B cell (primary cell): ENCODE data around the gene DSCAML1. TPM values are rescaled to one million over a fixed set of nuclear protein-coding genes. Genes with fewer than 3 reads are reported as not detected.

Experiments used
- ATAC-seq: fragments of 200-7000 bp; cut with Tn5 transposase; one replicate; pipeline ENCODE4 v1.10.0; 2021; ENCODE audit warnings: low read depth, mild to moderate bottlenecking, moderate number of reproducible peaks, moderate library complexity
- CTCF ChIA-PET: fragments of 350-600 bp; sonication (Branson Sonifier 250); formaldehyde crosslinking; loops from one replicate; lab custom pipeline; 2021; ENCODE audit warnings: antibody characterized with exemption, inconsistent platforms; lab: Charles Lee
- POLR2A ChIA-PET: fragments of 350-600 bp; sonication (Branson Sonifier 250); formaldehyde crosslinking; loops from one replicate; lab custom pipeline; 2021; ENCODE audit warnings: antibody characterized with exemption; lab: Charles Lee
- DNase-seq: peaks from one replicate; pipeline ENCODE4 v3.0.0; 2013
- H2AFZ ChIP-seq: 2 replicates; pipeline ENCODE4 v1.6.1; 2012; ENCODE audit warnings: mild to moderate bottlenecking, low read depth, low read length; ENCODE audit not compliant: insufficient read depth, poor library complexity, severe bottlenecking
- H3K27ac ChIP-seq, 2 donors: 1 replicate in 1 of 2; 2 replicates in 1 of 2; pipeline ENCODE4 v1.5.1; 2012 to 2013; ENCODE audit warnings: low read length in 2 of 2, mild to moderate bottlenecking in 2 of 2, moderate library complexity in 1 of 2
- H3K27me3 ChIP-seq, 4 experiments: fragments of 200-600 bp in 1 of 4; sonication (generic) in 1 of 4; replicated peaks in 1 of 4; 1 replicate in 2 of 4; 2 replicates in 2 of 4; pipeline versions ENCODE4 v1.6.1 to v1.7.0; 2013 to 2016; ENCODE audit warnings: low read length in 3 of 4, mild to moderate bottlenecking in 2 of 4, mixed read lengths in 1 of 4, moderate library complexity in 1 of 4; ENCODE audit not compliant: insufficient read depth in 4 of 4, control insufficient read depth in 3 of 4; ENCODE audit errors: control extremely low read depth in 1 of 4
- H3K36me3 ChIP-seq, 2 experiments: replicated peaks in 1 of 2; 1 replicate in 1 of 2; 2 replicates in 1 of 2; pipeline versions ENCODE4 v1.6.1 to v1.7.1; 2013; ENCODE audit warnings: low read length in 1 of 2; ENCODE audit not compliant: insufficient read depth in 2 of 2, control insufficient read depth in 1 of 2; ENCODE audit errors: control extremely low read depth in 1 of 2, extremely low read depth in 1 of 2
- H3K4me1 ChIP-seq, 2 donors: fragments of 200-600 bp in 1 of 2; sonication (generic) in 1 of 2; 1 replicate in 1 of 2; 2 replicates in 1 of 2; pipeline versions ENCODE4 v1.5.1 to v1.6.1; 2013 to 2017; ENCODE audit warnings: low read length in 2 of 2; ENCODE audit not compliant: control insufficient read depth in 2 of 2, insufficient read depth in 2 of 2
- H3K4me2 ChIP-seq: replicated peaks from 2 replicates; pipeline ENCODE3; 2012; ENCODE audit warnings: mild to moderate bottlenecking, low read depth, low read length; ENCODE audit not compliant: poor library complexity, severe bottlenecking
- H3K4me3 ChIP-seq, 5 experiments: fragments of 200-600 bp in 1 of 5; sonication (generic) in 1 of 5; 1 replicate in 3 of 5; 2 replicates in 2 of 5; pipeline versions ENCODE4 v1.5.1 to v1.7.0; 2011 to 2016; ENCODE audit warnings: low read length in 4 of 5, mild to moderate bottlenecking in 4 of 5, low read depth in 2 of 5, control low read depth in 1 of 5, moderate library complexity in 1 of 5; ENCODE audit not compliant: insufficient read depth in 1 of 5; ENCODE audit errors: control extremely low read depth in 1 of 5, extremely low read depth in 1 of 5
- H3K79me2 ChIP-seq: fragments of 200-600 bp; sonication (generic); one replicate; pipeline ENCODE4 v1.6.0; 2016; ENCODE audit warnings: low read length; ENCODE audit not compliant: control insufficient read depth, insufficient read depth
- H3K9ac ChIP-seq: fragments of 200-600 bp; sonication (generic); 2 replicates; pipeline ENCODE4 v1.6.1; 2017; ENCODE audit warnings: mild to moderate bottlenecking, low read length, moderate library complexity
- H3K9me3 ChIP-seq, 3 donors: one replicate each; pipeline versions ENCODE4 v1.6.1 to v1.7.1; 2013; ENCODE audit warnings: low read length in 2 of 3; ENCODE audit not compliant: control insufficient read depth in 2 of 3, insufficient read depth in 1 of 3; ENCODE audit errors: control extremely low read depth in 1 of 3
- H4K20me1 ChIP-seq: 2 replicates; pipeline ENCODE4 v1.6.0; 2012; ENCODE audit warnings: mild to moderate bottlenecking, low read length; ENCODE audit not compliant: insufficient read depth, control insufficient read depth, poor library complexity, severe bottlenecking
- H3K27ac Mint-ChIP-seq: one replicate; pipeline ENCODE4 v1.8.0; 2021; ENCODE audit warnings: mixed read lengths
- H3K27me3 Mint-ChIP-seq: one replicate; pipeline ENCODE4 v1.8.0; 2021; ENCODE audit warnings: mixed read lengths
- H3K4me1 Mint-ChIP-seq: one replicate; pipeline ENCODE4 v1.8.0; 2021; ENCODE audit warnings: mixed read lengths
- H3K4me3 Mint-ChIP-seq: one replicate; pipeline ENCODE4 v1.8.0; 2021; ENCODE audit warnings: mixed read lengths
- H3K9me3 Mint-ChIP-seq: one replicate; pipeline ENCODE4 v1.8.0; 2022; ENCODE audit warnings: mixed read lengths; ENCODE audit not compliant: insufficient read depth
- CTCF ChIP-seq: fragments of 200-600 bp; IDR thresholded peaks from one replicate; pipeline ENCODE4 v1.8.0; 2022; ENCODE audit warnings: antibody characterized with exemption, mild to moderate bottlenecking
- EZH2 ChIP-seq: IDR thresholded peaks from 2 replicates; pipeline ENCODE4 v1.6.1; 2012; ENCODE audit warnings: borderline replicate concordance, low read depth, mild to moderate bottlenecking, moderate library complexity, low read length; ENCODE audit not compliant: insufficient read depth, poor library complexity, severe bottlenecking
- WGBS: methylation state at CpG from one replicate; pipeline ENCODE4 v1.1.5; 2013; ENCODE audit warnings: missing lambda C conversion rate; ENCODE audit not compliant: insufficient coverage; 5-methylcytosine and 5-hydroxymethylcytosine counted together
- intact Hi-C: fragments of 100-400 bp; cut with micrococcal nuclease; formaldehyde crosslinking; loops from one replicate; pipeline ENCODE4 v1.10.0; 2022
- polyA plus RNA-seq: library from polyadenylated mRNA; depleted of rRNA; stranded (reverse); fragments of >200 nt; gene quantifications from 2 replicates; pipeline ENCODE4 v1.2.3, GENCODE V29; 2012
- total RNA-seq, 2 donors: library from RNA; stranded (reverse); fragments of 120-200 nt in 1 of 2; gene quantifications; 1 replicate in 1 of 2; 2 replicates in 1 of 2; pipeline versions ENCODE4 v1.2.3 to v1.2.4, GENCODE V29; 2013 to 2022

DSCAML1 gene
- total and polyA plus RNA-seq, 2 donors (not counting 1 experiment from before 2014, with no cell fraction given): 1.2 to 6.2 TPM

DNA sequence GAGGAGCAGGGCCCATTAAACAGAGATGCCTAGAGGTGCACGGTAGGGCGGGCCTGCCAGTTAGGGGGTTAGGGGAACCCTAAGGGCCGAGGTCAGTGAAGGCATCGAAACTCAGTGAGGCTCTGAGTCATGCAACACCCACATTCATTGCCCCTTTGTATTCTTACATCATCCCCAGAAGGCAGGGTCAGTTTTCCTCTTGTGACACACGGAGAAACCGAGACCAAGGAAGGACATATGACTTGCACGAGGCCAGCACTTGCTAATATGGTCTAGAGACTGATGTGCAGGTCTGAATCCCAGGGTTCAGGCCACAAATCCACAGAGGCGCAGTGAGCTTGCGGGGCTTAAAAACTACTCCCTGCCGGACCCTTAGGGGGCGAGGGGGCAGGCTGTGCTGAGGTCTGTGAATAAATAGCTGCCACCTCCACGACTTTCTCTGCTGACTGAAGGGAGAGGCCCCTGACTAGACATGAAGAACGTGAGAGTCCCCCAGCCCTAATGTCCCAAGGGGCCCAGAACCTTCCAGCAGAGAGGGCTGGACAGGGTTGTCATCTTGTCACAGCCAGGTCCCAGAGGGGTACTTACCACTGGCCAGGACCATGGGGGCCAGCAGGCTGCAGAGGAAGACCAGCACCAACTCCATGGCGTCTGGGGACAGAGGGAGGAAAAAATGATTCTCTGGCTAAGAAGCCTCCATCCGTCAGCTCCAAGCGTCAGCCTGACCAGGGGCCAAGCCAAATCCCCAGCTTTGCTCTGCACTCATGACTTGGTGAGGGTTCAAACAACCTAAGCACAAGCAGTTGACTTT lies 45.3 kb upstream of the DSCAML1 start:
- Histone ChIP-seq H3K9ac (no peak overlapping the region), H3K9me3 (no peaks in the 10 kb centered on the region), H3K4me2 (no peak overlapping the region), H3K36me3 (no peaks in the 10 kb centered on the region), H2AFZ (no peak overlapping the region), H3K27me3 (no peaks in the 10 kb centered on the region), H4K20me1 (no peaks in the 10 kb centered on the region), H3K4me1 (peaks cover 0 to 3% of the 10 kb centered on the region in 2 donors), H3K4me3 (no peak overlapping the region), H3K79me2 (no peaks in the 10 kb centered on the region), H3K27ac (no peak overlapping the region)
- H3K27ac Mint-ChIP-seq: no peak overlapping the region
- no peak for TF ChIP-seq EZH2
- TF ChIP-seq CTCF: no peak
- intact Hi-C loops: no loop called here
- 81% methylated on average over 14 of the region's 16 CpGs for WGBS
- ChIA-PET POLR2A (no interaction called here), CTCF (interaction anchor here (0.7 to 7.7 kb wide), 19 partner anchors 9 to 329 kb away, joined by 3 to 227 read pairs (median 6); partner anchors contain the start of gene FXYD2)
- H3K9me3 Mint-ChIP-seq: no peaks in the 10 kb centered on the region
- H3K4me3 Mint-ChIP-seq: no peak overlapping the region
- H3K4me1 Mint-ChIP-seq: no peaks in the 10 kb centered on the region
- DNase-seq (no peak), ATAC-seq (no peak)
- H3K27me3 Mint-ChIP-seq: peaks cover 9% of the 10 kb centered on the region

DNA sequence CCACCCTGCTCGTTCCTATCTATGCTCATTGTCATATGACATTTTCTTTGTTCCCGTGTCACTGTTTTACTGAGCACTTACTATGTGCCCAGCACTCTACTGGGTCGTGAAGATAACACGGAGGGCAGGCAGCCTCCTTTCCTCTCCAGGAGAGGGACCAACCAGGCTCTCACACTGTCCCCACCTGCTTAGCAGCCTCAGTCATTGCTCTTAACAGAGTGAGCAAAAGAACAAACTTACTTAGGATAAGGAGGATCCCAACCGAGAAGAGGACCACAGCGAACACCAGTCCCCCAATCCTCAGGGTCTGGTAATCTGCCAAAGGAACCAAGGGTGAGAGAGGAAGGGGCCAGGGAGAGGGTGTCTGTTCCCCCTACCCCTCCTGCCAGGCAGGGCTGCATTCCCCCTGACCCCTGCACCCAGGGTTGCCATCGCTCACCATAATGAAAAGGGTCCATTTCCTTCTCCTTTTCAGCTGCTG lies 44.6 kb upstream of the DSCAML1 start:
- no peaks in the 10 kb centered on the region for H3K9me3 ChIP-seq
- no peaks in the 10 kb centered on the region for H4K20me1 ChIP-seq
- Mint-ChIP-seq H3K27me3 (peaks cover 15% of the 10 kb centered on the region), H3K4me1 (no peaks in the 10 kb centered on the region), H3K4me3 (no peak overlapping the region), H3K9me3 (no peaks in the 10 kb centered on the region), H3K27ac (no peak overlapping the region)
- ATAC-seq (no peak), DNase-seq (no peak)
- no peaks in the 10 kb centered on the region for H3K79me2 ChIP-seq
- peaks cover 0 to 3% of the 10 kb centered on the region in 2 donors for H3K4me1 ChIP-seq
- no peak overlapping the region for H3K9ac ChIP-seq
- intact Hi-C loops: no loop called here
- no peak overlapping the region for H2AFZ ChIP-seq
- no peak overlapping the region for H3K4me2 ChIP-seq
- H3K36me3 ChIP-seq: no peaks in the 10 kb centered on the region
- H3K27me3 ChIP-seq: peaks cover 0 to 2% (median 0%) of the 10 kb centered on the region in 4 experiments
- ChIA-PET POLR2A (no interaction called here), CTCF (interaction anchor here (0.7 to 7.7 kb wide), 9 partner anchors 13 to 330 kb away, joined by 3 to 227 read pairs (median 23); partner anchors contain the start of gene FXYD2)
- H3K27ac ChIP-seq: no peak overlapping the region
- no peak overlapping the region for H3K4me3 ChIP-seq
- WGBS: 88% methylated on average over 4 of the region's 7 CpGs
- TF ChIP-seq CTCF (no peak), EZH2 (no peak)
